ENCODE data around the gene TAOK3. TPM values are rescaled to one million over a fixed set of nuclear protein-coding genes. Genes with fewer than 3 reads are reported as not detected.

The TAOK3 gene
- total RNA-seq, 1 donor from 2014 or later = 14.7 TPM

- H3K4me3 Mint-ChIP-seq (ENCODE audit: low read depth) = no peak overlapping the region
- no peak overlapping the region for H3K27ac Mint-ChIP-seq
- no peaks in the 10 kb centered on the region for H3K36me3 Mint-ChIP-seq (ENCODE audit: insufficient read depth)
- no peak for DNase-seq (ENCODE audit: low spot score, unreplicated experiment)
- H3K27me3 Mint-ChIP-seq = no peaks in the 10 kb centered on the region
- no peaks in the 10 kb centered on the region for H3K4me1 Mint-ChIP-seq (ENCODE audit: low read depth)
- peaks cover 3% of the 10 kb centered on the region for H3K9me3 Mint-ChIP-seq (ENCODE audit: low read depth)
- TF ChIP-seq CTCF (IDR thresholded peaks at IDR 0.05; ENCODE audit: unreplicated experiment) = no peak
These were observed 37.7 kb downstream of the TAOK3 start for GRCh38 chr12:118334939-118335567.

GRCh38 chr12:118334241-118334640 is 38.5 kb downstream of the TAOK3 start:
- H3K36me3 Mint-ChIP-seq (ENCODE audit: insufficient read depth) = no peaks in the 10 kb centered on the region
- H3K27ac Mint-ChIP-seq = no peak overlapping the region
- no peak for DNase-seq (ENCODE audit: low spot score, unreplicated experiment)
- no peak overlapping the region for H3K4me3 Mint-ChIP-seq (ENCODE audit: low read depth)
- no peaks in the 10 kb centered on the region for H3K4me1 Mint-ChIP-seq (ENCODE audit: low read depth)
- H3K27me3 Mint-ChIP-seq = no peaks in the 10 kb centered on the region
- peaks cover 3% of the 10 kb centered on the region for H3K9me3 Mint-ChIP-seq (ENCODE audit: low read depth)
- no peak for TF ChIP-seq CTCF (IDR thresholded peaks at IDR 0.05; ENCODE audit: unreplicated experiment)

- H3K4me1 Mint-ChIP-seq (ENCODE audit: low read depth) = no peaks in the 10 kb centered on the region
- peaks cover 3% of the 10 kb centered on the region for H3K9me3 Mint-ChIP-seq (ENCODE audit: low read depth)
These were observed 40.2 kb downstream of the TAOK3 start for GRCh38 chr12:118332511-118332910.

GRCh38 chr12:118330421-118331018 is 42.2 kb downstream of the TAOK3 start:
- H3K36me3 Mint-ChIP-seq (ENCODE audit: insufficient read depth) = peaks cover 2% of the 10 kb centered on the region
- no peaks in the 10 kb centered on the region for H3K4me1 Mint-ChIP-seq (ENCODE audit: low read depth)
- no peak overlapping the region for H3K27ac Mint-ChIP-seq
- DNase-seq (ENCODE audit: low spot score, unreplicated experiment) = no peak
- TF ChIP-seq CTCF (IDR thresholded peaks at IDR 0.05; ENCODE audit: unreplicated experiment) = no peak
- H3K9me3 Mint-ChIP-seq (ENCODE audit: low read depth) = peaks cover 3% of the 10 kb centered on the region
- H3K4me3 Mint-ChIP-seq (ENCODE audit: low read depth) = no peak overlapping the region
- H3K27me3 Mint-ChIP-seq = no peaks in the 10 kb centered on the region

More at GRCh38 chr12:118332511-118332910, 40.2 kb downstream of the TAOK3 start:
- Mint-ChIP-seq H3K27ac (no peak overlapping the region), H3K27me3 (no peaks in the 10 kb centered on the region), H3K4me3 (ENCODE audit: low read depth) (no peak overlapping the region), H3K36me3 (ENCODE audit: insufficient read depth) (no peaks in the 10 kb centered on the region)
- no peak for TF ChIP-seq CTCF (IDR thresholded peaks at IDR 0.05; ENCODE audit: unreplicated experiment)
- no peak for DNase-seq (ENCODE audit: low spot score, unreplicated experiment)

- Mint-ChIP-seq H3K9me3 (ENCODE audit: low read depth) (peaks cover 3% of the 10 kb centered on the region), H3K27ac (no peak overlapping the region), H3K36me3 (ENCODE audit: insufficient read depth) (peaks cover 2% of the 10 kb centered on the region), H3K27me3 (no peaks in the 10 kb centered on the region), H3K4me1 (ENCODE audit: low read depth) (no peaks in the 10 kb centered on the region), H3K4me3 (ENCODE audit: low read depth) (no peak overlapping the region)
- no peak for TF ChIP-seq CTCF (IDR thresholded peaks at IDR 0.05; ENCODE audit: unreplicated experiment)
- no peak for DNase-seq (ENCODE audit: low spot score, unreplicated experiment)
These were observed 44.0 kb downstream of the TAOK3 start for GRCh38 chr12:118328486-118329330.
